IPS-15b (cell line): ENCODE measurements around the gene P2RY11.

Source experiments
- H3K27me3 ChIP-seq: one replicate; pipeline ENCODE4 v1.6.1; 2013; ENCODE audit warnings: low read length; ENCODE audit not compliant: control insufficient read depth, insufficient read depth
- H3K36me3 ChIP-seq: one replicate; pipeline ENCODE4 v1.6.1; 2013; ENCODE audit warnings: low read length; ENCODE audit not compliant: control insufficient read depth, insufficient read depth
- H3K4me1 ChIP-seq: one replicate; pipeline ENCODE4 v1.6.1; 2013; ENCODE audit warnings: mild to moderate bottlenecking, low read length; ENCODE audit not compliant: control insufficient read depth, insufficient read depth
- H3K4me3 ChIP-seq: one replicate; pipeline ENCODE4 v1.5.1; 2013; ENCODE audit warnings: low read depth, low read length
- H3K9ac ChIP-seq: one replicate; pipeline ENCODE4 v1.6.1; 2013; ENCODE audit warnings: low read depth, mild to moderate bottlenecking, low read length
- H3K9me3 ChIP-seq: one replicate; pipeline ENCODE4 v1.6.1; 2013; ENCODE audit warnings: mild to moderate bottlenecking, low read length; ENCODE audit not compliant: control insufficient read depth, insufficient read depth

Gene P2RY11

GRCh38 chr19:10085641-10086590, 25.6 kb upstream of the P2RY11 start, which contains the start of gene SHFL:
Gene SHFL, plus strand, starts transcription at chr19:10086317. Its CDS starts 111 bp downstream, at chr19:10086428.
- Histone ChIP-seq H3K9me3 (no peaks in the 10 kb centered on the region), H3K36me3 (peaks cover 12% of the 10 kb centered on the region), H3K27me3 (no peaks in the 10 kb centered on the region), H3K4me1 (no peaks in the 10 kb centered on the region), H3K4me3 (peak within 1 kb of the TSS; percentile 69), H3K9ac (no peak within 1 kb of the TSS)

DNA sequence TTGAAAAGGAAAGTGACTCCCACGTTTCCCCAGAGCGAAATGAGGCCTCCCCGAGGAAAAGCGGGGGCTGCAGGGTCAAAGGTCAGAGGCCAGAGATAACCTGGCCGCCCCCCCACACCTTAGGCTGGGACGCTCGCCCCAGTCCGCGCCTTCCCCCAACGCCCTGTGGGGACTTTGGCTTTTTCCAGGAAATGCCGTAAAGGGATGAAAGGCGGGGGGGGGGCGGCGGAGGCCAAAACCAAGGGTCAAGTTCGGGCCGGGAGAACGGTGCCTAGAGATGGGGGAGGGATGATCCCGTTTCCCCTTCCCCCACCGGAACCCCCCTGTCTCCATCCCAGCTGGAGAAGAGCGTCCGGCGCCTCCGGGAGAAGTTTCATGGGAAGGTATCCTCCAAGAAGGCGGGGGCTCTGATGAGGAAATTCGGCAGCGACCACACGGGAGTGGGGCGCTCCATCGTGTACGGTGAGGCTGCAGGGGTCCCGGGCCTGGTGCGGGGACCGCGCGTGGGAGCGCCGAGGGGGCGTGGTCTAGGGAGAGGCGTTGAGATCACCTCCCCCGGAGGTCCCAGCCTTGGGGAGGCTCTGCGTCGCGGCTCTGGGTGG, 24.8 kb upstream of the P2RY11 start:
- H3K9me3 ChIP-seq, result no peaks in the 10 kb centered on the region
- H3K27me3 ChIP-seq, result no peaks in the 10 kb centered on the region
- peaks cover 14% of the 10 kb centered on the region for H3K36me3 ChIP-seq
- H3K9ac ChIP-seq, result no peak overlapping the region
- no peaks in the 10 kb centered on the region for H3K4me1 ChIP-seq
- peak overlapping the region; percentile 69 for H3K4me3 ChIP-seq

GRCh38 chr19:10087296-10088061, 24.0 kb upstream of the P2RY11 start:
- peaks cover 18% of the 10 kb centered on the region for H3K36me3 ChIP-seq
- no peaks in the 10 kb centered on the region for H3K4me1 ChIP-seq
- no peaks in the 10 kb centered on the region for H3K9me3 ChIP-seq
- H3K27me3 ChIP-seq, result no peaks in the 10 kb centered on the region
- H3K4me3 ChIP-seq, result peak overlapping the region; percentile 69
- no peak overlapping the region for H3K9ac ChIP-seq

- Histone ChIP-seq H3K9me3 (no peaks in the 10 kb centered on the region), H3K36me3 (peaks cover 20% of the 10 kb centered on the region), H3K27me3 (no peaks in the 10 kb centered on the region), H3K4me1 (no peaks in the 10 kb centered on the region), H3K9ac (no peak overlapping the region), H3K4me3 (no peak overlapping the region)
Measured at GRCh38 chr19:10088949-10089554, 22.4 kb upstream of the P2RY11 start.

- no peaks in the 10 kb centered on the region for H3K4me1 ChIP-seq
- peaks cover 20% of the 10 kb centered on the region for H3K36me3 ChIP-seq
- no peak overlapping the region for H3K9ac ChIP-seq
- peaks cover 3% of the 10 kb centered on the region for H3K27me3 ChIP-seq
- no peaks in the 10 kb centered on the region for H3K9me3 ChIP-seq
- H3K4me3 ChIP-seq, result no peak overlapping the region
Measured at GRCh38 chr19:10089801-10090375, 21.6 kb upstream of the P2RY11 start.

DNA sequence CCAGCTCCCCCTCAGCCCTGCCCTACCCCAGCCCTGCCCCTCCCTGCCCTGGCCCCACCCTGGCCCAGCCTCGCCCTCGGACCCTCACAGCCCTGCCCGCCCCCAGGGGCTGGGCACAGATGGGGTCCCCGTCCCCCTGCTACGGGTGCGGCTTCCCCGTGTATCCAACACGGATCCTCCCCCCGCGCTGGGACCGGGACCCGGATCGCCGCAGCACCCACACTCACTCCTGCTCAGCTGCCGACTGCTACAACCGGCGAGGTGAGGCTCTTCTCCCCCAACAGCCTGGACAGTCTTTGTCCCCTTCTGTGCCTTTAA, 20.2 kb upstream of the P2RY11 start:
- H3K36me3 ChIP-seq, result peaks cover 20% of the 10 kb centered on the region
- H3K9ac ChIP-seq, result no peak overlapping the region
- peaks cover 12% of the 10 kb centered on the region for H3K27me3 ChIP-seq
- no peak overlapping the region for H3K4me3 ChIP-seq
- no peaks in the 10 kb centered on the region for H3K9me3 ChIP-seq
- no peaks in the 10 kb centered on the region for H3K4me1 ChIP-seq

DNA sequence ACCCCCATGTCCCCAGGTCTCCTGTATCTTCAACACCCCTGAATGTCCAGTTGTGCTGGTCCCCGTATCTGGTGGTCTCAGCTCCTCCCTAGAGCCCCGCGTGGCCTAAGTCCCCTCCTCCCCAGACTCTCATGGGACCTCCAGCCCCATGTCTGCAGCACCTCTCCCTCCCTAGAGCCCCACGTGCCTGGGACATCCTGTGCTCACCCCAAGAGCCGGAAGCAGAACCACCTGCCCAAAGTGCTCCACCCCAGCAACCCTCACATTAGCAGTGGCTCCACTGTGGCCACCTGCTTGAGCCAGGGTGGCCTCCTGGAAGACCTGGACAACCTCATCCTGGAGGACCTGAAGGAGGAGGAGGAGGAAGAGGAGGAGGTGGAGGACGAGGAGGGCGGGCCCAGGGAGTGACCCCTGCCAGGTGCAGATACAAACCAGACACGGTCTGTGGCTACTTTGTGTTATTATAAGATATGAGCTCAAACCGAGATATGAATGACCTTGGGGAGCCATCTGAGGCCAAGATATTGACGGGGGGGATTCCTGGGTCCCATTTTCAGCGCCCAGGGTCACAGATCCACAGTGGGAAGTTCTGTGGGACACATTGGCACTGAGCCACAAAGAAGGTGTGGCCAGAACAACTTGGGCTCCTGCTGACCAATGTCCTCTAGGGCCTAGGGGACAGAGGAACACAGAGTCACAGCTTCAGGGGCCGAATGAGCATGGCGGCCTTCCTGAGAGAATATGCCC, 19.4 kb upstream of the P2RY11 start:
- no peak overlapping the region for H3K9ac ChIP-seq
- H3K9me3 ChIP-seq, result no peaks in the 10 kb centered on the region
- H3K27me3 ChIP-seq, result peaks cover 16% of the 10 kb centered on the region
- H3K4me1 ChIP-seq, result no peaks in the 10 kb centered on the region
- no peak overlapping the region for H3K4me3 ChIP-seq
- peaks cover 20% of the 10 kb centered on the region for H3K36me3 ChIP-seq

DNA sequence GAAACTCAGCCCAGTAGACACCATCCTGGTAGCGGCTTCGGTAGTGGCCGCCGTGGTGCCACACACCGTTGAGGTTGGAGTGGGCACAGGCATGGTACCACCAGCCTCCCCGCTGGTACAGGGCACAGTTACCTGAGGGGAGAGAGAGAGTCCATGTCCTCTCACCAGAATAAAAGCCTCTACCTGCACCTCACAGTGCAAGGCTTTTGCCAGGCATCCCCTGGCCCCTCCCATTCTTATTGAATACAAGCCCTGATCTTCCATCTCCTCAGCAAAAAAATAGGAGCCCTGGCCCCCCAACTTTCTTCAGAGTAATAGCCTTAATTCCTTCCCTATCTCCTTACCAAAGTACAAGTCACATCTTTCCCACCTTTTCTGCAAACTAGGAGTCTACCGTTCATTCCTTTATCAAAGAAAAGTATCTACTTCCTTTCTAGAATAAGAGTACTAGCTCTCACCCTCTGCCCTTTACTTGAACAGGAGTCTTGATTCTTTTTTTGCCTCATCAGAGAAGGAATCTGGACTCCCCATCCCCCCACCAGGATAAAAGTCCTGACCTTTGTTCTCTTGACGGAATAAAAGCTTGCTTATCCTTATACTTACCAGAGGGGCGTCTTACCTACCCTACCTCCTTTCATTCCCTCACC, 18.7 kb upstream of the P2RY11 start:
- Histone ChIP-seq H3K4me3 (no peak overlapping the region), H3K36me3 (peaks cover 20% of the 10 kb centered on the region)

DNA sequence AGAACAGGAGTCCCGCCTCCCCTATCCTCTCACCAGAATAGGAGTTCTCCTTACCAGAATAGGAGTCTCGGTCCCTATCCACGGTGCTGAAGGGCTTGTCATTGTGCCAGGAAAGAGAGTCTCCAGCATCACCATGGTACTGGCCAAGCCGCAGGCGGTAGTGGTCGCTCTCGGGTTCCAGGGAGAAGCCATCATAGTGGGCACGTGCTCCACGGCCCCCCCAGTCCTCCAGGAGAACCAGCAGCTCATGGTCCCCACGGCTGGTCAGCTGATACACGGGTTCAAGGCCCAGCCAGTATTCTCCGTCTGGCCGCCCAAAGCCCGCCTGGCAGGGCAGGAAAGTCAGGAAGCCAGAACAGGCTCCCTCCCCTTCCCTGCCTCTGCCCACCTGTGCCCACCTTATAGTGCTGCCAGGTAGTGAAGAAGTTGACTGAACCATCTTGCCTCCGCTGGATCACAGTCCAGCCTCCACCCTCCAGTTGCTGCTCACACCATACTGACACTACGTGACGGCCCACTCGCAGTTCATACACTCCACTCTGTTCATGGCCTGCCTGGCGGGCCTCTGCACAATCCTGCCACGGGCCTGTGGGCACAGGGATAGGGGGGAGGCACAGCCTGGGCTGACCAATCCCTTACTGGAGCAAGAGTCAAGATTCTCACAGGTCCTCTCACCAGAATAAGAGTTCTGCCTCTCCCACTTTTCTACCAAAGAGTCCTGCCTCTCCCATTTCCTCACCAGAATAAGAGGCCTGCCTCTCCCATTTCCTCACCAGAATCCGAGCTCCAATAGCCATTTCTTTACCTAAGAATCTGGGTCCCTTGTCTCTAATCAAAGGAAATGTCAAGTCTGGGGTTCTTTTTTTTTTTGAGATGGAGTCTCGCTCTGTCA, 18.0 kb upstream of the P2RY11 start:
- H3K36me3 ChIP-seq, result peaks cover 20% of the 10 kb centered on the region
- H3K9ac ChIP-seq, result no peak overlapping the region
- no peaks in the 10 kb centered on the region for H3K4me1 ChIP-seq

More for the DNA sequence above, 18.7 kb upstream of the P2RY11 start:
- Histone ChIP-seq H3K4me1 (no peaks in the 10 kb centered on the region), H3K27me3 (peaks cover 17% of the 10 kb centered on the region), H3K9ac (no peak overlapping the region), H3K9me3 (no peaks in the 10 kb centered on the region)

DNA sequence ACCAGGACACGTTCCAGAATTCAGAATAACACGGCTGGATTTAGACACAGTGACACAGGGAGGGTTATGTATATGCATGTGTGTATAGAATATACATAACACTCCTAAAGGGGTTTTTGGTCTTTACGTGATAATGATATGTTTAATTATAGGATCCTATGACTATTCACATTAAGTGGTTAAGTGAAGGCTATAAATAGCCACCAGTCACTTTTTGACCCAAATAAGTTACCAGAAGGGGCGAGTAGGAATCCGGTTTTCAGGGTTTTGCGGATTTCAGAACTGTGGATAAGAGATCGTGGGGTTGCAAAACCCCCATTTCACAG, 15.9 kb upstream of the P2RY11 start:
- Histone ChIP-seq H3K4me3 (no peak overlapping the region), H3K9ac (no peak overlapping the region), H3K9me3 (no peaks in the 10 kb centered on the region), H3K4me1 (no peaks in the 10 kb centered on the region), H3K27me3 (peaks cover 20% of the 10 kb centered on the region), H3K36me3 (peaks cover 9% of the 10 kb centered on the region)

More for the DNA sequence above, 18.0 kb upstream of the P2RY11 start:
- Histone ChIP-seq H3K9me3 (no peaks in the 10 kb centered on the region), H3K27me3 (peaks cover 20% of the 10 kb centered on the region), H3K4me3 (no peak overlapping the region)
